Measurements from ENCODE around the gene PFKFB4. TPM values are rescaled to one million over a fixed set of nuclear protein-coding genes. Genes with fewer than 3 reads are reported as not detected.

Gene PFKFB4
- total RNA-seq, 1 donor from 2014 or later, result 12.9 TPM

DNA sequence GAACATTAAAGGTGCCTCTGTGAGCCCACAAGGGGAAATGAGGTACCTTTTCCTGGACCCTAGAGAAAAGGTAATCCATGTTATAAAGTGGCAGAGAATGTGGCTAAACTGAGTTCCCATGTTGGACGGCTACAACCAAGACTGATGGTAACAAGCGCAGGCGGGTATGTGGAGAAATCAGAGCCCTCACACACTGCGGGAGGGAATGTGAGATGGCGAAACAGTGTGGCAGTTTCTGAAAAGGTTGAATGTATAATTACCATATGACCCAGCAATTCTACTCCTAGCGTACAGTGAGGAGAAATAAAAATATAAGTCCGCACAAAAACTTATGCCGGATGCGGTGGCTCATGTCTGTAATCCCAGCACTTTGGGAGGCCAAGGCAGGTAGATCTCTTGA, 28.6 kb downstream of the PFKFB4 start:
- peak overlapping the region; percentile 11 for H3K4me3 ChIP-seq
- peak; percentile 67 to 70 for ATAC-seq
- no peaks in the 10 kb centered on the region for H3K4me1 ChIP-seq
- H3K36me3 ChIP-seq, result peaks cover 5% of the 10 kb centered on the region
- H3K27ac ChIP-seq, result peak overlapping the region; percentile 64
- H3K27me3 ChIP-seq (ENCODE audit: low read depth), result no peaks in the 10 kb centered on the region
- DNase-seq, result no peak
- intact Hi-C loops (cut with DNase I), result no loop called here
- H3K9me3 ChIP-seq, result no peaks in the 10 kb centered on the region
- TF ChIP-seq, protein P1, sequence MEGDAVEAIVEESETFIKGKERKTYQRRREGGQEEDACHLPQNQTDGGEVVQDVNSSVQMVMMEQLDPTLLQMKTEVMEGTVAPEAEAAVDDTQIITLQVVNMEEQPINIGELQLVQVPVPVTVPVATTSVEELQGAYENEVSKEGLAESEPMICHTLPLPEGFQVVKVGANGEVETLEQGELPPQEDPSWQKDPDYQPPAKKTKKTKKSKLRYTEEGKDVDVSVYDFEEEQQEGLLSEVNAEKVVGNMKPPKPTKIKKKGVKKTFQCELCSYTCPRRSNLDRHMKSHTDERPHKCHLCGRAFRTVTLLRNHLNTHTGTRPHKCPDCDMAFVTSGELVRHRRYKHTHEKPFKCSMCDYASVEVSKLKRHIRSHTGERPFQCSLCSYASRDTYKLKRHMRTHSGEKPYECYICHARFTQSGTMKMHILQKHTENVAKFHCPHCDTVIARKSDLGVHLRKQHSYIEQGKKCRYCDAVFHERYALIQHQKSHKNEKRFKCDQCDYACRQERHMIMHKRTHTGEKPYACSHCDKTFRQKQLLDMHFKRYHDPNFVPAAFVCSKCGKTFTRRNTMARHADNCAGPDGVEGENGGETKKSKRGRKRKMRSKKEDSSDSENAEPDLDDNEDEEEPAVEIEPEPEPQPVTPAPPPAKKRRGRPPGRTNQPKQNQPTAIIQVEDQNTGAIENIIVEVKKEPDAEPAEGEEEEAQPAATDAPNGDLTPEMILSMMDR (IDR thresholded peaks at IDR 0.05), result no peak

DNA sequence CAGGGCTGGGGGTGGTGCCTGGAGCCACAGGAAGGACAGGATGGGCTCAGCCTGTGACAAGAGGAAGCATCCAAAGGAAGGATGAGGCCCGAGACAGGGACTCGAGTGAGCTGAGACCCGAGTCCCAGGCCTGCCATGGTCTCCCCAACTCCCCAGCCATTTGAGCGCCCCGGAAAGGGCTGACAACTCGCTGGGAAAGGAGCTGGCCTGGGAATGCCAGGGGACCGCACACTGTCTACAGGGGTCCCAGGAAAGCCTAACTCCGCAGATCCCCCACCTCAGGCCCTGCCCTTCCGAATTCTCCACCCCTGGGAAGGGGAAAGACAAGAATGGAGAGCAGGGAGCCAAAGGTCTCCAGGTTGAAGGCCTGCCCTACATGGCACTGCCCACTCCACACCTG, 31.6 kb downstream of the PFKFB4 start:
- H3K27me3 ChIP-seq (ENCODE audit: low read depth), result no peaks in the 10 kb centered on the region
- intact Hi-C loops (cut with DNase I), result no loop called here

DNA sequence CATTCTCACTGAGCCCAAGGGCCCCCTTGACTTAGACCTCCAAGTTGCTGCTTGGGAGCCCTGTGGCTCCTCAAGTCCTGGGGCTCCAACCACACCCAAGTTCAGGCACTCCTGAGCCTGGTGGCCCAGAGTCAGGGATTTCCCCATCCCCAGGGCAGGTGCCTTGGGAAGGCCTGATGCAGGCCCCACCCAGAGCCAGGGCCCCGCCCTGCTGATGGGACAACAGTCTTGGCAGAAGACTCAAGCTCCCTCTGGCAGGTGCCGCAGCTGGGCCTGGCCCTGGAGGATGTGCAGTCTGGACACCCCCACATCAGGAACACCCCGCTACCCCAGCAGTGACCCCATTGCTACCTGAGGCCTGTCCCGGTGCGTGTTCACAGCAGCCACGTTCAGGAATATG, 35.0 kb downstream of the PFKFB4 start:
- intact Hi-C loops (cut with DNase I), result no loop called here
- H3K9me3 ChIP-seq, result no peaks in the 10 kb centered on the region
- H3K27me3 ChIP-seq (ENCODE audit: low read depth), result no peaks in the 10 kb centered on the region
- H3K4me3 ChIP-seq, result no peak overlapping the region
- ATAC-seq (no peak), DNase-seq (no peak)
- H3K27ac ChIP-seq, result no peak overlapping the region
- peaks cover 12% of the 10 kb centered on the region for H3K36me3 ChIP-seq
- H3K4me1 ChIP-seq, result no peaks in the 10 kb centered on the region
- TF ChIP-seq, protein P1 (IDR thresholded peaks at IDR 0.05), result no peak

More for the DNA sequence above, 31.6 kb downstream of the PFKFB4 start:
- Histone ChIP-seq H3K27ac (no peak overlapping the region), H3K9me3 (no peaks in the 10 kb centered on the region), H3K4me3 (no peak overlapping the region), H3K4me1 (no peaks in the 10 kb centered on the region), H3K36me3 (peaks cover 5% of the 10 kb centered on the region)
- TF ChIP-seq, protein P1 (IDR thresholded peaks at IDR 0.05), result no peak
- no peak for ATAC-seq
- no peak for DNase-seq

DNA sequence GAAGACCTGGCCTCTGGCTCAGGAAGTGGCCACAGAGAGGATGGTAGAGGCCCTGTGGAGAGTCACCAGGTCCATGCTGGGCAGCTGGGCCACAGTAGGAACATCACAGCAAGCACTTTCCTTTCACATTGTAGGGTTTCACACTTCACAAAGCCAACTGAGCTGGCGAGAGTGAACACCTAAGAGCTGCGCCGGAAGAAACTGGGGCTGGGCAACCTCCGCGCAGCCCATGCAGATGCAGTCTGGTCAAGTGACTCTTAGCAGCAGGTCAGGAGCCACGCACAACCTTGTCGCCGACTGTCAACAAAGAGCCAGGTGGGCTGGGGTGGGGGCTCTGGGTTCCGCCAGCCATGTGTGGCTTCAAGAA, 37.3 kb downstream of the PFKFB4 start:
- DNase-seq (no peak), ATAC-seq (no peak)
- Histone ChIP-seq H3K27me3 (ENCODE audit: low read depth) (no peaks in the 10 kb centered on the region), H3K27ac (no peak overlapping the region), H3K4me3 (no peak overlapping the region), H3K4me1 (no peaks in the 10 kb centered on the region), H3K36me3 (peaks cover 8% of the 10 kb centered on the region), H3K9me3 (no peaks in the 10 kb centered on the region)
- intact Hi-C loops (cut with DNase I), result no loop called here
- TF ChIP-seq, protein P1 (IDR thresholded peaks at IDR 0.05), result no peak

DNA sequence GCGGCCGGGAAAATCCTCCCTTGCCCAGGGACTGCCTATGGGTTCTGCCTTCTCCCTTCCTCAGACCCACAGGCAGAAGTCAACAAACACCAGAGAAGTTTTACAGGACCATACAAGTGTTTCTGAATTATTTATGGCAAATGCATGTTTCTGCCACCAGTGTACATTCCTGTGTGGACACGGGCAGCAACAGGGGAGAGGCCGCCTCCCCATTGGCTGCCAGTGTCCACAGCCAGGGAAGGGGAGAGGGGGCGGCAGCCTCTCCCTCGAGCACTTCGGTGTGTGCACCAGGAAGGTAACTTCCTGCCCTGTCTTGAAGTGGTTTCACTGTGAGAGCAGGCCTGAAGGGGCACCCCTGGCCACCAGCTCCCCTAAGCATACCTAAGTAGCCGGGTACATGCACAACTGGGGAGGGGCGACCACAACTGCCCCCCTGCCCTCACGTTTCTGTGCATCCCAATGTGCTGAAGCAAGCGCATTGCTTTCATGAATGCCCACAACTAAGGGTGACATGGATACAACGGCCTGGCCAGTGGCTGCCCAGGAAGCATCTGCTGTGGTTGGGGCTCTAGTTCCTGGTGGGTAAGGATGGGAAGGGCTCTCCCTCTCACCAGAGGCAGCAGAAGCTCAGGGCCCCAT, 37.8 kb downstream of the PFKFB4 start:
- peak in 1 of 2 donors; percentile 31 for ATAC-seq
- Histone ChIP-seq H3K27ac (no peak overlapping the region), H3K27me3 (ENCODE audit: low read depth) (no peaks in the 10 kb centered on the region), H3K4me1 (no peaks in the 10 kb centered on the region), H3K4me3 (no peak overlapping the region), H3K36me3 (peaks cover 8% of the 10 kb centered on the region), H3K9me3 (no peaks in the 10 kb centered on the region)
- TF ChIP-seq, protein P1 (IDR thresholded peaks at IDR 0.05), result no peak
- DNase-seq, result no peak
- intact Hi-C loops (cut with DNase I), result no loop called here

Measured in lower lobe of right lung (tissue), 2 donors.